Measurements from ENCODE around the gene STRN. TPM values are rescaled to one million over a fixed set of nuclear protein-coding genes. Genes with fewer than 3 reads are reported as not detected.

The STRN gene
- total and polyA plus RNA-seq, 2 of the 13 experiments (the other 11 are each of a cell fraction or from before 2014, with no cell fraction given), result 10.4 to 19.3 TPM

GRCh38 chr2:36966370-36967235 lies at the start of gene STRN (continued):
- TF ChIP-seq, protein P1, sequence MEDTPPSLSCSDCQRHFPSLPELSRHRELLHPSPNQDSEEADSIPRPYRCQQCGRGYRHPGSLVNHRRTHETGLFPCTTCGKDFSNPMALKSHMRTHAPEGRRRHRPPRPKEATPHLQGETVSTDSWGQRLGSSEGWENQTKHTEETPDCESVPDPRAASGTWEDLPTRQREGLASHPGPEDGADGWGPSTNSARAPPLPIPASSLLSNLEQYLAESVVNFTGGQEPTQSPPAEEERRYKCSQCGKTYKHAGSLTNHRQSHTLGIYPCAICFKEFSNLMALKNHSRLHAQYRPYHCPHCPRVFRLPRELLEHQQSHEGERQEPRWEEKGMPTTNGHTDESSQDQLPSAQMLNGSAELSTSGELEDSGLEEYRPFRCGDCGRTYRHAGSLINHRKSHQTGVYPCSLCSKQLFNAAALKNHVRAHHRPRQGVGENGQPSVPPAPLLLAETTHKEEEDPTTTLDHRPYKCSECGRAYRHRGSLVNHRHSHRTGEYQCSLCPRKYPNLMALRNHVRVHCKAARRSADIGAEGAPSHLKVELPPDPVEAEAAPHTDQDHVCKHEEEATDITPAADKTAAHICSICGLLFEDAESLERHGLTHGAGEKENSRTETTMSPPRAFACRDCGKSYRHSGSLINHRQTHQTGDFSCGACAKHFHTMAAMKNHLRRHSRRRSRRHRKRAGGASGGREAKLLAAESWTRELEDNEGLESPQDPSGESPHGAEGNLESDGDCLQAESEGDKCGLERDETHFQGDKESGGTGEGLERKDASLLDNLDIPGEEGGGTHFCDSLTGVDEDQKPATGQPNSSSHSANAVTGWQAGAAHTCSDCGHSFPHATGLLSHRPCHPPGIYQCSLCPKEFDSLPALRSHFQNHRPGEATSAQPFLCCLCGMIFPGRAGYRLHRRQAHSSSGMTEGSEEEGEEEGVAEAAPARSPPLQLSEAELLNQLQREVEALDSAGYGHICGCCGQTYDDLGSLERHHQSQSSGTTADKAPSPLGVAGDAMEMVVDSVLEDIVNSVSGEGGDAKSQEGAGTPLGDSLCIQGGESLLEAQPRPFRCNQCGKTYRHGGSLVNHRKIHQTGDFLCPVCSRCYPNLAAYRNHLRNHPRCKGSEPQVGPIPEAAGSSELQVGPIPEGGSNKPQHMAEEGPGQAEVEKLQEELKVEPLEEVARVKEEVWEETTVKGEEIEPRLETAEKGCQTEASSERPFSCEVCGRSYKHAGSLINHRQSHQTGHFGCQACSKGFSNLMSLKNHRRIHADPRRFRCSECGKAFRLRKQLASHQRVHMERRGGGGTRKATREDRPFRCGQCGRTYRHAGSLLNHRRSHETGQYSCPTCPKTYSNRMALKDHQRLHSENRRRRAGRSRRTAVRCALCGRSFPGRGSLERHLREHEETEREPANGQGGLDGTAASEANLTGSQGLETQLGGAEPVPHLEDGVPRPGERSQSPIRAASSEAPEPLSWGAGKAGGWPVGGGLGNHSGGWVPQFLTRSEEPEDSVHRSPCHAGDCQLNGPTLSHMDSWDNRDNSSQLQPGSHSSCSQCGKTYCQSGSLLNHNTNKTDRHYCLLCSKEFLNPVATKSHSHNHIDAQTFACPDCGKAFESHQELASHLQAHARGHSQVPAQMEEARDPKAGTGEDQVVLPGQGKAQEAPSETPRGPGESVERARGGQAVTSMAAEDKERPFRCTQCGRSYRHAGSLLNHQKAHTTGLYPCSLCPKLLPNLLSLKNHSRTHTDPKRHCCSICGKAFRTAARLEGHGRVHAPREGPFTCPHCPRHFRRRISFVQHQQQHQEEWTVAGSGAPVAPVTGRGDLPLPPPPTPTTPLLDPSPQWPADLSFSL (CRISPR knock-in tag; IDR thresholded peaks at IDR 0.05), result peak; percentile 97
- TF ChIP-seq KAT7 (CRISPR knock-in tag; IDR thresholded peaks at IDR 0.05; ENCODE audit: borderline replicate concordance) (peak; percentile 75), NR3C1 (CRISPR knock-in tag; IDR thresholded peaks at IDR 0.05) (no peak), SMARCE1 (IDR thresholded peaks at IDR 0.05; ENCODE audit: borderline replicate concordance) (no peak), ZNF639 (CRISPR knock-in tag; conservative IDR thresholded peaks at IDR 0.05) (peak; percentile 39; the same call in 1 of the 2 replicates), HOXA3 (CRISPR knock-in tag; IDR thresholded peaks at IDR 0.05) (peak; percentile 76), ZSCAN22 (CRISPR knock-in tag; IDR thresholded peaks at IDR 0.05) (no peak), ISL2 (CRISPR knock-in tag; IDR thresholded peaks at IDR 0.05) (peak; percentile 26; the same call in 1 of the 2 replicates), NCOA5 (CRISPR knock-in tag; IDR thresholded peaks at IDR 0.05) (no peak), ZNF572 (CRISPR knock-in tag; IDR thresholded peaks at IDR 0.05) (no peak), KMT2A (CRISPR knock-in tag; IDR thresholded peaks at IDR 0.05) (peak; percentile 75), ZNF790 (CRISPR knock-in tag; IDR thresholded peaks at IDR 0.05; ENCODE audit: borderline replicate concordance) (peak; percentile 72; the same call in 1 of the 2 replicates), ZNF678 (CRISPR knock-in tag; IDR thresholded peaks at IDR 0.05) (no peak; the same call in 1 of the 2 replicates), ZNF180 (CRISPR knock-in tag; IDR thresholded peaks at IDR 0.05; ENCODE audit: borderline replicate concordance, low read depth) (no peak), ZNF546 (CRISPR knock-in tag; conservative IDR thresholded peaks at IDR 0.05) (no peak), ARID4A (CRISPR knock-in tag; IDR thresholded peaks at IDR 0.05; ENCODE audit: borderline replicate concordance) (peak; percentile 92), KLF13 (CRISPR knock-in tag; IDR thresholded peaks at IDR 0.05) (no peak), TSC22D2 (CRISPR knock-in tag; IDR thresholded peaks at IDR 0.05; ENCODE audit: borderline replicate concordance) (no peak)
